NCI-H2227 (cell line): ENCODE measurements around the gene DCTD.

Experiments
- DNase-seq: peaks from one replicate; lab custom pipeline; 2025; ENCODE audit not compliant: unreplicated experiment; lab: John Stamatoyannopoulos, UW

The DCTD gene

GRCh38 chr4:182873726-182874125 is 43.5 kb downstream of the DCTD start:
- no peak for DNase-seq

- DNase-seq = no peak
These were observed 43.9 kb downstream of the DCTD start for GRCh38 chr4:182873289-182873688.

GRCh38 chr4:182872886-182873285 is 44.3 kb downstream of the DCTD start:
- DNase-seq = no peak

GRCh38 chr4:182871616-182872015 is 45.6 kb downstream of the DCTD start:
- DNase-seq = no peak

DNA sequence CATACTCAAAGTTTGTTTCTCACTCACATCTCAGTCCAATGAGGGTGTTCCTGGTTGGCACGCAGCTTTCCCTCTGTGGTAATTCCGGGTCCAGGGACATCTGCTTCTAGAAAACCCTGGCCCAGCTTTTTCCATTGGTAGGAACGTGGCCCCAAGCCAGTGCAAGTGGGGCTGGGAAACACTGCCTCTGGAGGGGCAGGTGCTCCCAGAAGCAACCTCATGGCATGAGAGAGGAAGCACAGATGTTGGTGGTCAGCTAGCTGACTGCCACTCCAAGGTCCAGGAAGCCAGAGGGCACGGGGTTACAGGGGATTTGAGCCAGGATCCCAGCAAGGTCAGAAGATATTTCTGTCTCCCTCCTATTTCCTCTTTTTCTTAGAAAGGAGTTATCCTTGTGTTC is 47.5 kb downstream of the DCTD start:
- DNase-seq = no peak

DNA sequence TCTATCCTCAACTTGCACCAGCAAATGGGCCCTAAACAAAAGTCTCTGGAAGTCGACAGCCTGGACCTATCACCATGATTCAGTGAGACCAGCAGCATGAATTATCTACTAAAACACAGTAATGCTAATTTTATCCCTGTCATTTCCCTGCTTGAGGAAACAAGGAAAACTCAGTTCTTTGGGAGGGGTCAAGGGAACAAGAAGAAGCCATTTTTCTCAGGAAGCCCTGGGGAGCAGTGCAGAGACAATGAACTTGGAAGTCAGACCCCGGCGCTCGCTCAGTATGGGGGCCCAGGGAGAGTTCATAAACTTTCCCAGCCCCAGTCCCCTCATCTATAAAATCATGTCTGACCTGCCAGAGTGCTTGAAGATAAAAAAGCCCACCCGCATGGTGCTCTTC is 50.4 kb downstream of the DCTD start:
- DNase-seq = no peak

- DNase-seq = no peak
These were observed 53.7 kb downstream of the DCTD start for GRCh38 chr4:182863501-182863900.

- no peak for DNase-seq
These were observed 54.3 kb downstream of the DCTD start for GRCh38 chr4:182862921-182863320.

DNA sequence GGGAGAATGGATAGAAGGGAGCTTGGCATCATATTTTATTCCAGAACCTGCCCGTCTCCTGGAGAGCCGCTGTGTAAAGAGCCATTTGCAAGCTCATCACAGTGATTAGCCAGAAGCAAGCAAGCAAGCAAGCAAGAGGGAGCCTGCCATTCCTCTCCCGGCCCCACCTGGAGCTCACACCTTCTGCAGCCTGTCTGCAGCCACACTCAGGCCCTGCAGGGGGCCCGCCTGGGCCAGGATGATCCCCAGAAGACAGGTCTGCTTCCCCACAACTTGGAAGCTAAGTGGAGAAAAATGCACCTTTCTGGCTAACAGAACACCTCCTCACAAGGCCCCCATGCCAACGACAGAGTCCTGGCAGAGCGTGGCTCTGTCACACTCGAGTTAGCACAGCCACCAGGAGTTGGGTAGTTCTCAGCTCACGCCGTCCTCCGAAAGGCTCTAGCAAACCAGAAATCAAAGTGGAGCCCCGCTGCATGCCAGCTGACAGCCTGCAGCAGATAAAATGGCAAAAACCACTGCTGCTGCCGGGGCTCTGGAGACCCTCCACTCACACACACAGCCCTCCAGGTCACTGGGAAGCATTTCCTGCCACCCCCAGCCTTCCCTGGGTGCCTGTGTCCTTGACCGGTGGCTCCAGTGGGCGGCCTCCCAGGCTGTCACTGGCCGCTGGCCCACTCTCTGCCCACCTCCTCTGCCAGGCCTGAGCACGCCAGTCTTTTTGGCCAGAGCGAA is 54.9 kb downstream of the DCTD start:
- DNase-seq = no peak

- DNase-seq = no peak
These were observed 55.8 kb downstream of the DCTD start for GRCh38 chr4:182861346-182861745.

- no peak for DNase-seq
These were observed 57.5 kb downstream of the DCTD start for GRCh38 chr4:182859730-182860129.

DNA sequence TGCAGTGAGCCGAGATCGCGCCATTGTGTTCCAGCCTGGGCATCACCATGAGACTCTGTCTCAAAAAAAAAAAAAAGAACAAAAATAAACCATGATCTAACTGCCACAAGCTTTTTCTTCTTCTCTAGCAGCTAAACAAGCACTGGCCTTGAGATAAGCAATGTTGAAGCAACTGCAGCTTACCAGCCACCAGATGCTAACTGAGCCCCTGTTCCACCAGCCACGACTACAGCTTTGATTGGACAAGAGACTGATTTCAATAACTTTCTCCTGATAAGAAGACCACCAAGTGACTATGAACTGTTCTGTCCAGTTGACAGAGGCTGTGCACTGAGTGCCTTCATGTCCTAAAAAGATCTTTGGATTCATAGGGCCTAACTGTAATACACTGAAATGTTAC is 58.5 kb downstream of the DCTD start:
- no peak for DNase-seq

DNA sequence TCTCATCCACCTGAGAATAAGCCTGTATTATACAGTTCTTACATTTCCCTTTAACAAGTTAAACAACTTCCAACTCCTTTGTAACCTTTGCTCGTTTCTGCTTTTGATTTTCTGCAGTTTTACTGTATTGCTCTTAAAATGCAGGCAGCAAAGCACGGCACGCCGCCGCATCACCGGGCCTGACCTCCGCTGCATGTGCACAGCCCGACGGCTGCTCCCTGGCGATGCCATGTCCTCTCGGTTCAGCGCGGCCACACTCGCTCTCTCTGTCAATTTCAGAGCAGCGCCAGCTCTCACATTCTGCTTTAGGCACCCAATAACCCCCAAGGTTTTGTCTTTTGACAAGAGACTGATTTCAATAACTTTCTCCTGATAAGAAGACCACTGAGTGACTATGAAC is 60.3 kb downstream of the DCTD start:
- no peak for DNase-seq

- no peak for DNase-seq
These were observed 61.3 kb downstream of the DCTD start for GRCh38 chr4:182855877-182856276.

DNA sequence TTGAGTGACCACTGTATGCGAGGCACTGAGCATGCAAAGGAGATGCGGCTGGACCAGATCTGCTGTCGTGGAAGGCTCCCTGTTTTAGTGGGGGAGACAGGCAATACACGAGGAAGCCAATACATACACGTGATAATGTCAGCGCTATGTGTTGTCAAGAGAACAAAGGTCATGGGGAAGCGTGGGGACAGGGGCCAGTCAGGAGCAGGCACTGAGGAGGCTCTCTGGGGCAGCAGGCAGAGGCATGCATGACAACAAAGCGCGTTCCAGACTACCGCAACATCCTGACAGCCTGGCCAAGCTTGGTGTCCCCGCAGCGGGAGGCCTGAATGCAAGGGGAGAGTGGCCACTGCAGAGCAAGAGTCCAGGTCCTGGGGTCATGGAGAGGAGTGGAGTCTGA is 61.9 kb downstream of the DCTD start:
- DNase-seq = no peak

GRCh38 chr4:182854466-182854865 is 62.7 kb downstream of the DCTD start:
- DNase-seq = no peak

DNA sequence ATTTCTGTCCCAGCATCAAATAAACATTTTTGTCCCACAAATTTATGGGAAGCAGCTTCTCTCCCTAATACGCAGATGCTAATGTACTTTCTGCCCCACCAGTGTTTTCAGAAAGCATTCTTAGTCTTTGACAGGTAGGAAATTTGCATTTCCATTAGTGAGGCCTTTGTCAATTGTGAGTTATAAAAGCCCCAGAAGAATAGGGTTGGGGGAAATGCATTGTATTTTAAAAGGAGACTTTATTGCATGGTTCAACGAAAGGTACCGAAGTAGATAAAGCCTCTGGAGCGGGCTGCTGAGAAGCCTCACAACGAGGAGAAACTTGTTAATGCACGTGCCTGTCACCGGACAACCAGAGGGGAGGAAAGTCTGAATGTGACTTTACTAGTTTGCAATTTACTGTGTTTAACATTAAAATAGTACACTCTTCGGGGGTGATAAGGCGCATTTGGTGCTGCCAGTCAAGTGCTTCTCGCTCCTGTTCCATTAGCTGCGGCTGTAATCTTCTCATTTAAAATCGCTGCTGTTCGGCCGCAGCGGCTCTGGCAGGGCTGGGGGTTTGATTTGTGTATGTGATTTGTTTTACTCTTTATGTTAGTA is 63.4 kb downstream of the DCTD start:
- no peak for DNase-seq

GRCh38 chr4:182848685-182849084 is 68.5 kb downstream of the DCTD start:
- DNase-seq = no peak

GRCh38 chr4:182847576-182848450 is 69.4 kb downstream of the DCTD start:
- DNase-seq = no peak

DNA sequence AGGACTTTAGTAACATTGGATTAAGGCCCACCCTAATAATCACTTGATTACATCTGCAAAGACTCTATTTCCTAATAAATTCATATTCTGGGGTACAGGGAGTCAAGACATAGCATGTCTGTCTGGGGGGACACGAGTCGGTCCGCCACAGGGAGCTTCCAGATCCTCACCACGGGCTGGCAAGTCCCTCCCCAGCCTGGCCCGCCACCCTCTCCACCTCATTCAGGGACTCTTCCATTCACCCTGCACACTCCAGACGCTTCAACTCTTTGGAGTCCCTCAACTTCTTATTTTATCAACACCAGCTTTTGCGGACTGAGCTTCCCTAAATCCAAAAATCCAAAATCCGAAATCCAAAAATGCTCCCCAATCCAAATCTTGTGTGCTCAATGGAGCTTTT is 71.2 kb downstream of the DCTD start:
- DNase-seq = no peak

DNA sequence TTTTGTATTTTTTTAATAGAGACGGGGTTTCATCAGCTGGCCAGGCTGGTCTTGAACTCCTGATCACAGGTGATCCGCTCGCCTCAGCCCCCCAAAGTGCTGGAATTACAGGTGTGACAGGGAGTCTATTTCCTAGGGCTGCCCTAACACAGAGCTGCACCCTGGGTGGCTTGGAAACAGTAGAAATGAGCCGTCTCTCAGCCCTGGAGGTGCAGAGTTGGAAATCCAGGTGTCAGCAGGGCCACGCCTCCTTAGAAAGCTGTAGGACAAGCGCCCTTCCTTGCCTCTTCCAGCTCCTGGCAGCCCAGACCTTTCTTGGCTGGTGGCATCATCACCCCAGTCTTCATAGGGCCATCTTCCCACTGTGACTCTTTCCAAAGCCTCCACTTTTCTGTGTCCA is 71.6 kb downstream of the DCTD start:
- no peak for DNase-seq

GRCh38 chr4:182843808-182844325 is 73.3 kb downstream of the DCTD start:
- DNase-seq = no peak
